ENCODE results near the gene WDR35.

The WDR35 gene

DNA sequence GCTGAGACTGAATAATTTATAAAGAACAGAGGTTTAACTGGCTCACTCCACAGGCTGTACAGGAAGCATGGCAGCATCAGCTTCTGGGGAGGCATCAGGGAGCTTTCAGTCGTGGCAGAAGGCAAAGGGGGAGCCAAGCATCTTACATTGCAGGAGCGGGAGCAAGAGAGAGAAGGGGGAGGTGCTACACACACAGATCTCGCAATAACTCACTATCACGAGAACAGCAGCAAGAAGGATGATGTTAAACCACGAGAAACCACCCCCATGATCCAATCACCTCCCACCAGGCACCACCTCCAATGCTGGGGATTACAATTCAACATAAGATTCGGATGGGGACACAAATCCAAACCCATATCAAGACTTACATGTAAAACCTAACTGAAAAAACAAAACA lies 40.3 kb upstream of the WDR35 start:
- no peak overlapping the region for H3K4me3 ChIP-seq (ENCODE audit: control insufficient read depth, low read depth, low read length)
- no peak for DNase-seq (ENCODE audit: low read depth)
- TF ChIP-seq, protein P1, sequence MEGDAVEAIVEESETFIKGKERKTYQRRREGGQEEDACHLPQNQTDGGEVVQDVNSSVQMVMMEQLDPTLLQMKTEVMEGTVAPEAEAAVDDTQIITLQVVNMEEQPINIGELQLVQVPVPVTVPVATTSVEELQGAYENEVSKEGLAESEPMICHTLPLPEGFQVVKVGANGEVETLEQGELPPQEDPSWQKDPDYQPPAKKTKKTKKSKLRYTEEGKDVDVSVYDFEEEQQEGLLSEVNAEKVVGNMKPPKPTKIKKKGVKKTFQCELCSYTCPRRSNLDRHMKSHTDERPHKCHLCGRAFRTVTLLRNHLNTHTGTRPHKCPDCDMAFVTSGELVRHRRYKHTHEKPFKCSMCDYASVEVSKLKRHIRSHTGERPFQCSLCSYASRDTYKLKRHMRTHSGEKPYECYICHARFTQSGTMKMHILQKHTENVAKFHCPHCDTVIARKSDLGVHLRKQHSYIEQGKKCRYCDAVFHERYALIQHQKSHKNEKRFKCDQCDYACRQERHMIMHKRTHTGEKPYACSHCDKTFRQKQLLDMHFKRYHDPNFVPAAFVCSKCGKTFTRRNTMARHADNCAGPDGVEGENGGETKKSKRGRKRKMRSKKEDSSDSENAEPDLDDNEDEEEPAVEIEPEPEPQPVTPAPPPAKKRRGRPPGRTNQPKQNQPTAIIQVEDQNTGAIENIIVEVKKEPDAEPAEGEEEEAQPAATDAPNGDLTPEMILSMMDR (IDR thresholded peaks at IDR 0.05; ENCODE audit: control insufficient read depth, insufficient read depth, low read depth, low read length, missing control alignments): no peak

DNA sequence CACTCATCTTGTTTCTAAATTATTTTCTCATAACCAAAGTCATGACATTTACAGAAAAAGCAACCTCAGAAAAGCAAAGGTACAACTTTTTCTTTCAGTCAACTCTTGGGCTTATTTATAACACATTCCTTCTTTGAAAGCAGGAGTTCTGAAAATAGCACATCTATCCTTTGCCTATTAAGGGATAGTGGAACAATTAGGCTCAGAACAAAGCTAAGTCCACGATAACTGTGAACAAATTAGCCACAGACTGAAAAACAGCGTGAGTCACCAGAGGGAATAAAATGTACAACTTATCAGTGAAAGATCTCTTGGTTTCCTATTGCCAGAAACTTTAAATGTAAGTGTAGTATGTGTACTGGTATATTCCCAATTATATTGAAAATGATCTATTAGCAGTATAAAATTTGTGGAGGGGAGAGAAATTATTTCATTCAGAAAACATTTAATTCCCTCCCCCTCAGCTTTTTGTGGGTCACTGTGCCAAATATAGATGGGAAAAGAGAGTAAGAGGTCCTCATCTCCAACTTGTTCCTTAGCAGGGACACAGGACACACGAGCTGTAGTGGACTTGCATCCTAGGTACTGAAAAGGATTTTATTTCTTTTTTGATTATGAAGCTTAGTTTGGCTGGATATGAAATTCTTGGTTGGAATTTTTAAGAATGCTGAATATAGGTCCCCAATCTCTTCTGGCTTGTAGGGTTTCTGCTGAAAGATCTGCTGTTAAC lies 38.0 kb upstream of the WDR35 start:
- no peak overlapping the region for H3K4me3 ChIP-seq (ENCODE audit: control insufficient read depth, low read depth, low read length)
- TF ChIP-seq, protein P1 (IDR thresholded peaks at IDR 0.05; ENCODE audit: control insufficient read depth, insufficient read depth, low read depth, low read length, missing control alignments): no peak
- no peak for DNase-seq (ENCODE audit: low read depth)

DNA sequence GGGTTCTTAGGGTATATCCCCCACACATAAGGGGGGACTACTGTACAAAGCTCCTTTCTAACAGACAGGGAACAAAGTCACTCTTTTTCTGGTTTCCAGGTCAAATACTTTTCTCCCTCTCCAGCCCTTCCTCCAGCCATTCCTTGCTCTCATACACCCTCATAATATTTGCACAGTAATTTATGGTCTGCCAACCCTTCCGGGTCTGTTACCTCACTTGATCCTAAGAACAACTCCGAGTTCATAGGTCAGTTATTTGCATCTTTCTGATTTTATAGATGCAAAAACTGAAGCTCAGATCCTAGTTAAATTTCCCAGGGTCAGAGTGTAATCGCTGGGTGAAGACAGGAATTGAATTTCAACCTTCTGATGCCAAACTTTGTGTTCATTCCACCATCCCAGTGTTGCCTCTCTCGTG lies 37.4 kb upstream of the WDR35 start:
- H3K4me3 ChIP-seq (ENCODE audit: control insufficient read depth, low read depth, low read length): no peak overlapping the region
- DNase-seq (ENCODE audit: low read depth): no peak
- TF ChIP-seq, protein P1 (IDR thresholded peaks at IDR 0.05; ENCODE audit: control insufficient read depth, insufficient read depth, low read depth, low read length, missing control alignments): no peak

DNA sequence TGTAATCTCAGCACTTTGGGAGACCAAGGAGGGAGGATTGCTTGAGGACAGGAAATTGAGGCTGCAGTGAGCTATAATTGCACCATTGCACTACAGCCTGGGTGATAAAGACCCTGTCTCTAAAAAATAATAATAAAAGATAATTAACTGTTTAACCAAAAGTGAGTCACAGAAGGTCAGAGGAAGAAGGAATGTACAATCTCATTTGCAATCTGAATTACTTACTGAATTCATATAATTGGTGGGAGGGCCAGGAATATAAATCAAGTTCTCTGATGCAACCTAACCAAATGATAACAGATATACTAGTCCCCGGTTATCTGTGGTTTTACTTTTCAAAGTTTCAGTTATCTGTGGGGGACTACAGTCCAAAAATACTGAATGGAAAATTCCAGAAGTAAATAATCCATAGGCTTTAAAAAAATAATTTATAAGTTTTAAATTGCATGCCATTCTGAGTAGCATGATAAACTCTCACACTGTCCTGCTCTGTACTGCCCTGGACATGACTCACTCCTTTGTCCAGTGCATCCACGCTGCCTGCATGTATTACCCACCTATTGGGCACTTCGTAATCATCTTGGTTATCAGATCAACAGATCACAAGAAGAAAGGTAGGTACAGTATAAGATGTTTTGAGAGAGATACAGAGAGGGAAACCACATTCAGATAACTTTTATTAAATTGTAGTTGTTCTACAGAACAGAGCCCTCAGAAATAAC lies 35.3 kb upstream of the WDR35 start:
- DNase-seq (ENCODE audit: low read depth): peak; percentile 18
- TF ChIP-seq, protein P1 (IDR thresholded peaks at IDR 0.05; ENCODE audit: control insufficient read depth, insufficient read depth, low read depth, low read length, missing control alignments): no peak
- H3K4me3 ChIP-seq (ENCODE audit: control insufficient read depth, low read depth, low read length): no peak overlapping the region

DNA sequence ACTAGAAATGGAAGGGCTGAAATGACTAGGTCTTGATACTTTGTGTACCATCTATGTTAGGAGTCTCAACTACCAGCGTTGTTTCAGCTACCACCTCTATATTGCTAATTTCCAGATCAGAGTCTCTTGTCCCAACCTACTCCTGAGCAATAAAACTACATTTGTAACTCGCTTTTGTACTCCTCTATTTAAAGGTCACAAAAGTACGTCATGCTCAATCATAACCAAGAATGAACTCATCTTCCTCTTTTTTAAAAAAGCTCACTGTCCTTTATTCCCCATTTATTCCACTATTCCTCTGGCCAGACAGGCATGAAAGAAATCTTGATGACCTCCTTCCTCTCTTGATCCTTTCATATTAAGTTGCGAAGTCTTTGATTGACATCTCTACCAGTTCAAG lies 33.8 kb upstream of the WDR35 start:
- no peak for DNase-seq (ENCODE audit: low read depth)
- H3K4me3 ChIP-seq (ENCODE audit: control insufficient read depth, low read depth, low read length): no peak overlapping the region
- TF ChIP-seq, protein P1 (IDR thresholded peaks at IDR 0.05; ENCODE audit: control insufficient read depth, insufficient read depth, low read depth, low read length, missing control alignments): no peak

DNA sequence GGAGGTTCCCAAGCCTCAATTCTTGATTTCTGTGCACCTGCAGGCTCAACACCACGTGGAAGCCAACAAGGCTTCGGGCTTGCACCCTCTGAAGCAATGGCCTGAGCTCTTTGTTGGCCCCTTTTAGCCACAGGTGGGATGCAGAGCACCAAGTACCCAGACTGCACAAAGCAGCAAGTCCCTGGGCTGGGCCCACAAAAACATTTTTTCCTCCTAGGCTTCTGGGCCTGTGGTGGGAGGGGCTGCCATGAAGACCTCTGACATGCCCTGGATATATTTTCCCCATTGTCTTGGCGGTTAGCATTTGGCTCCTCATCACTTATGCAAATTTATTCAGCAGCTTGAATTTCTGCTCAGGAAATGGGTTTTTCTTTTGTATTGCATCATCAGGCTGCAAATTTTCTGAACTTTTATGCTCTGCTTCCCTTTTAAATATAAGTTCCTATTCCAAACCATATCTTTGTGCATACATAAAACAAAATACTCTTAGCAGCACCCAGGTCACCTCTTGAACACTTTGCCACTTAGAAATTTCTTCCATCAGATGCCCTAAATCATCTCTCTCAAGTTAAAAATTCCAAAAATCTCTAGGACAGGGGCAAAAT lies 31.6 kb upstream of the WDR35 start:
- TF ChIP-seq, protein P1 (IDR thresholded peaks at IDR 0.05; ENCODE audit: control insufficient read depth, insufficient read depth, low read depth, low read length, missing control alignments): no peak
- no peak for DNase-seq (ENCODE audit: low read depth)
- no peak overlapping the region for H3K4me3 ChIP-seq (ENCODE audit: control insufficient read depth, low read depth, low read length)
